NAMALWA (cell line): Measurements from ENCODE around the gene DUSP15.
"Not testable (repeated sequence)": the region's sequence is repeated elsewhere in the genome, so short reads cannot be mapped to it uniquely, and the experiment has no call there.

Source experiments
- DNase-seq: peaks from one replicate; pipeline ENCODE4 v3.0.0-alpha.2; 2015; ENCODE audit warnings: low spot score

Gene DUSP15

DNA sequence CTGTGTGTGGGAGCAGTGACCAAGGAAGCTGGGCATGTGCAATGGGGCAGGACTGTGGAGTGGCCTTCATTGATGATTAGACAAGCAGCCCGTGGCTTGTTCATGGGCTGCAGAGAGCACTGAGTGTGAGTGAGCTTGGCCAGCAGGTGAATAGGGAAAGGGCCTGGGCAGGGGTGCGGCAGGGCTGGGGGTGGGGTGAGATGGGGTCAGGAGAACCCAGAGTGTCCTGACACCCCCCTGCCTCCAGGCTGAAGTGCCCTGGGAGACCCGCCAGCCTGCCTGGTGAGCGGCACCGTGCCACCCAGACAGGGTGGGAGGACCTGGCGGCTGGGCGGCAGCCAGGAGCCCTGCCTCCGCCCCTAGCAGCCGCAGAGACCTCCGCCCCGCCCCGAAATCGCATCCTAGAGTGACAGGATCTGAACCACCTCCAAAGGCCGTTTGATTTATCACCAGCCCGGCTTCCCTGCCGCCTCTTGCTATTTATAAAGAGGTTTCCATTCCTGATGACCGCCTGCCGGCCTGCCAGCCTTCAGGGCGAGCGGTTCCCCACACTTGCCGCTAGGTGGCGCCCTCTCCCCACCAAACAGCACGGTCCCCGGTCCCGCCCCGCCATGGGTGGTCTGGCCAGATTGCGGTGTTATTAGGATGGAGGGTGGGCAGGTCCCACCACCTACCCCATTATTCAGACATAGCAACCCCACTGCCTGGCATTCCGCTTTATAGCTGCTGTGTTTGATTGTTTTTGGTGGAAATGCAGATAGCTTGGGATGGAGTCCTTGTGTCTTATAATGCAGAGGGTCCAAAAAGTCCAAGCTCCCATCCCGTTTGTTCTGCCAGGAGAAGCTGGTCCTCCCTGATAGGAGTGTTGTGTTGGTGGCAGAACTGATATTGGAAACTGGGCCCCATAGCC lies 47.7 kb downstream of the DUSP15 start:
- DNase-seq, result peak; percentile 73

DNA sequence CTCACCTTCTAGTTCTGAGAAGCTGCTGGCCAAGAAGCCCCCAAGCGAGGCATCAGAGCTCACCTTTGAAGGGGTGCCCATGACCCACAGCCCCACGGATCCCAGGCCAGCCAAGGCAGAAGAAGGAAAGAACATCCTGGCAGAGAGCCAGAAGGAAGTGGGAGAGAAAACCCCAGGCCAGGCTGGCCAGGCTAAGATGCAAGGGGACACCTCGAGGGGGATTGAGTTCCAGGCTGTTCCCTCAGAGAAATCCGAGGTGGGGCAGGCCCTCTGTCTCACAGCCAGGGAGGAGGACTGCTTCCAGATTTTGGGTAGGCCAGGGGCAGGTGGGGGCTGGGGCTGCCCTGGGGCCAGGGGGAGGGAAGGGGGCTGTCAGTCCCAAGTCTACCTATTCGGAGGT lies 48.9 kb downstream of the DUSP15 start:
- DNase-seq, result no peak

DNA sequence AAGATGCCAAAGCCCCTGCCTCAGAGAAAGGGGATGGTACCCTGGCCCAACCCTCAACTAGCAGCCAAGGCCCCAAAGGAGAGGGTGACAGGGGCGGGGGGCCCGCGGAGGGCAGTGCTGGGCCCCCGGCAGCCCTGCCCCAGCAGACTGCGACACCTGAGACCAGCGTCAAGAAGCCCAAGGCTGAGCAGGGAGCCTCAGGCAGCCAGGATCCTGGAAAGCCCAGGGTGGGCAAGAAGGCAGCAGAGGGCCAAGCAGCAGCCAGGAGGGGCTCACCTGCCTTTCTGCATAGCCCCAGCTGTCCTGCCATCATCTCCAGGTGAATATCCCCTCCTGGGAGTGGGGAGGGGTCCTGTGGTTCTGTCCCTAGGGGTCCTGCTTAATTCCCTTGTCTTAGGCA lies 50.1 kb downstream of the DUSP15 start:
- no peak for DNase-seq

DNA sequence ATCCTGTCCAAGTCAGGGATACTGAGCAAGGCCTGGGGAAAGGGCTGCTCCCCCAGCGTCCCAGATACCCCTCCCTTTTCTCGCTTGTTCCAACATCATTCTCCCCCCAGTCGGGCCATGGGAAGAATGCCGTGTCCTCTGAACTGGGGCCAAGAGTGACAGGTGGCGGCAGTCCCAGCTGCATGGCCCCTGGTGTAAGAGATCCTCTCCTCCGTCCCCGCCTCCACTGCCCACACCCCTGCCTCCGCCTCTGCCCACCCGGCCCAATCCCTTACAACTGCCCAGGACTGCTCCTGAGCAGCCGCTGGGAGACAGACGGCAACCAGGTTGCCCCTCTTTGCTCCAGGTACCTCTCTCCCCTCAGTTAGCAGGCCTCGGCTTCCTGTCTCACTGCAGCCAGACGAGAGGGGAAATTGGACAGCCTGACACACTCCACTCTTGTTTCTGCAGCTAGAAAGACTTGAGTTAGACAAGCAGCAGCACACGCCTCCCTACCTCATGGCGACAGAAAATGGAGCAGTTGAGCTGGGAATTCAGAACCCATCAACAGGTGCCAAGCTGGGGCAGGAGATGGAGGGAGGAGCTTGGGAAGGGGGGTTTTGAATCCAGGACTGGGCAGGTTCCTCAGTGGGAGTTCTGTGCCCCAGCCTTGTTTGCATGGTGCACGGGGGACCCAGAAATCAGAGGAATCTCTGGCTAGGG lies 51.1 kb downstream of the DUSP15 start, which contains the start of gene MYLK2:
Gene MYLK2, plus strand, starts transcription at position 274 of the 702 bp plus-strand sequence. Its CDS starts 225 bp downstream, at position 499.
- no peak for DNase-seq

DNA sequence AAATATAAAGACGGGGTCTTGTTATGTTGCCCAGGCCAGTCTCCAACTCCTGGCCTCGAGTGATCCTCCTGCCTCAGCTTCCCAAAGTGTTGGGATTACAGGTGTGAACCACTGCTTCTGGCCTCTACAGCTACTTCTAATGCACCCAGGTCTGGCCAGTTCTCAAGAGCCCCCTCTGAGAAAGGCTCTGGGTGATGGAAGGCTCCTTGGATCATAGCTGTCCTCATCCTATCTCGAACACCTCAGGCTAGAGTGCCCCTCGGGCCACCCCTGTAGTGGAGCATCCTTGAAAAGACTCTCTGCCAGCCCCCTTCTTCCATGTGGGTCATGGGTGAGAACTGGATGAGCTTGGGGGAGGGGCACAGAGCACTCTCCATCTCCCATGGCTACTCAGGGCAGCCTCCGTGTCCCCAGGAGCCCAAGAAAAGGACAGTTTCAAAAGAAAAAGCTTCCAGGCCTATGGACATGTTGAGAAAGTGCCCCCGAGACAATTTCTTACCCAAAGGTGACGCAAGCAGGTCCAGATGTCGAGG lies 51.9 kb downstream of the DUSP15 start:
- DNase-seq, result no peak

DNA sequence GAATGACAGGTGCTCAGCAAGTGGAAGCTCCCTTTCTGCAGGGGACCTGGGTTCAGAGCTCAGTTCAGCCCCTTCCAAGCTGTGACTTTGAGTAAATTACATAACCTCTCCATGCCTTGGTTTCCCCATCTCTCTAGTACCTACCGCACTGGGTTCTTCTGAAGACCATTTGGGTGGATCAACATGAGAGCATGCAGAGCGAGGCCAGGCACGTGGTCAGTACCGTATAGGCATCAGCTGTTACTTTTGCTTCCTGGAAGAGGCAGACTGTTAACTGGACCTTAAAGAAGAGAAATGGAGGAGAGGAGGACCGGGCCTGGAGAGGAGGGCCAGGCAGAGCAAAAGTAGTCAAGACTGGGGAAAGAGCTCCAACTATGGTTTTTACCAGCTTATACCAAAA lies 52.9 kb downstream of the DUSP15 start:
- DNase-seq, result no peak

DNA sequence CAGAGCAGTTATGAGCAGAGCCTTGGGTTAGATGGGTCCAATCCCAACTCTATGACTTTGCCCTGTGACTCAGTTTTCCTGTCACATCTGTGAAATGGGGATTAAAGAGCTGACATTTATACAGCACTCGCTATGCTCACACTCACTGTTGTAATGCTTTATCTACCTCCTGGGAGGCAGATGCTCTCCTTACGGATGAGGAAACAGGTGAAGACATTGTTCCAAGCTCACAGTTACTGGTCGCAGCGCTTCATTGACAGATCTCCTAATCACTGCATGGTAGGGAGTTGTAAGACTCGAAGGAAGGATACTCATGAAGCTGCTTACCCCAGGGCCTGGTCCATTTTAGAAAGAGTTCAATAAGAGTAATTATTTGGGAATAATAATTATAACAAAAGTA lies 54.1 kb downstream of the DUSP15 start:
- DNase-seq, result no peak

DNA sequence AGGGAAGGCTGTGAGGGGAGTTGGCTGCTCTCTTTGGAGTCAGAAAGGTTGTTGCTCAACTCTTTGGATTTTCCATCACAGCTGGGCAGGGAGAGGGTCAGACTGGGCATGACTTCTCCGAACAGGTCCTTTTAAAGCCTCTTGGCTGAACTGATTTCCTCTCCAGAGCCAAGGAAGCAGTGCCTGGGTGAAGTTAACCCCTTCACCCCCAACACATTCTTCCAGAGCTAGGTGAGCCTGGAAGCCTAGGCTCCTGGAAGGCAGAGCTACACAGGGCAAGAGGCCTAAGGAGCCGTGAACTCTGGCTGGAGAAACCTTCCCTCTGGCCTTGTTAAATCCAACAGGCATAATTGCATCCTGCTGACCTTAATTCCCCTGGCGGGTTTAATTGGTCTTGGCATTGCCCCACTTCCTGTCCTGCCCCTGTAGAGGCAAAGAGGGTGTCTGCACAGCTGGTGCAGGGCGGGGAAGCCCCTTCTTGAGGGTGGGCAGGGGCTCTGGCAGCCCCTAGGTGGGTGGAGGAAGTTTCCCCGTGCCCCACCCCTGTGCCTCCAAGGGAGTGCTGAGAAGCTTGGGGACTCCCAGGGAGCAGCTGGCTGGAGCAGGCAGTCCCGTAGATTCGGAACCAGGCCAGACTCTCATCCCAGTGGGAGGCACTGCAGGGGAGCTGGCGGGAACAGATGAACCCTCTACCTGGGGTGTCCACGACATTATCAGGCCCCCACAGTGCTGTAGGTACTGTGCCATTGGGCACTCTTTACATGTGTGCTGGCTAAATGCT lies 54.7 kb downstream of the DUSP15 start:
- no peak for DNase-seq

DNA sequence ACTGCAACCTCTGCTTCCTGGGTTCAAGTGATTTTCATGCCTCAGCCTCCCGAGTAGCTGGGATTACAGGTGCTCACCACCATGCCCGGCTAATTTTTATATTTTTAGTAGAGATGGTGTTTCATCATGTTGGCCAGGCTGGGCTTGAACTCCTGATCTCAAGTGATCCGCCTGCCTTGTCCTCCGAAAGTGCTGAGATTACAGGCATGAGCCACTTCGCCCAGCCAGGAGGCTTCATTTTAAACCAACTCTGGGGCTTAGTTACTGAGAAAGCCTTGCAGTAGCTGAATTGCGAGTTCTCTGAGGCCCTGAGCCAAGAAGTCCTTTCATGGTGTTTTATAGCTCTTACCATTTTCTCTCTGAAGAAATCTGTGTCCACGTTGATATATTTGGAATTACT lies 56.2 kb downstream of the DUSP15 start:
- not testable (repeated sequence) for DNase-seq

DNA sequence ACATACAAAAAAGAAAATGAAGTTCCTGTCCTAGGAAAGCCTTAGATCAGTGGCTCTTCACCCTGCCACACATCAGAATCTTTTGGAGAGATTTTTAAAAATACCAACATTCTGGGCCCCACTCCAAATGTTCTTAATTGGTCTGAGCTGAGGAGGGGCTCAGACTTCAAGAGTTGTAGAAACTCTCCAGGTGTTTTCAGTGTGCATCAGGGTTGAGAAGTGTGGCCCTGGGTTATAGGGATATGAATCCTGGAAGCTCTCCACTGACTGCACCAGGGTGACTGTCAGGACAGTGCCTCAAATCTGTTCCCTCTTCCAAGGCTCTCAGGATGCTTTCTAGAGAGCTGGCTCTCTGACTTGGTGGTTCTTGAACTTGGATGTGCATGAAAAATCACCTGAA lies 56.7 kb downstream of the DUSP15 start:
- DNase-seq, result no peak

DNA sequence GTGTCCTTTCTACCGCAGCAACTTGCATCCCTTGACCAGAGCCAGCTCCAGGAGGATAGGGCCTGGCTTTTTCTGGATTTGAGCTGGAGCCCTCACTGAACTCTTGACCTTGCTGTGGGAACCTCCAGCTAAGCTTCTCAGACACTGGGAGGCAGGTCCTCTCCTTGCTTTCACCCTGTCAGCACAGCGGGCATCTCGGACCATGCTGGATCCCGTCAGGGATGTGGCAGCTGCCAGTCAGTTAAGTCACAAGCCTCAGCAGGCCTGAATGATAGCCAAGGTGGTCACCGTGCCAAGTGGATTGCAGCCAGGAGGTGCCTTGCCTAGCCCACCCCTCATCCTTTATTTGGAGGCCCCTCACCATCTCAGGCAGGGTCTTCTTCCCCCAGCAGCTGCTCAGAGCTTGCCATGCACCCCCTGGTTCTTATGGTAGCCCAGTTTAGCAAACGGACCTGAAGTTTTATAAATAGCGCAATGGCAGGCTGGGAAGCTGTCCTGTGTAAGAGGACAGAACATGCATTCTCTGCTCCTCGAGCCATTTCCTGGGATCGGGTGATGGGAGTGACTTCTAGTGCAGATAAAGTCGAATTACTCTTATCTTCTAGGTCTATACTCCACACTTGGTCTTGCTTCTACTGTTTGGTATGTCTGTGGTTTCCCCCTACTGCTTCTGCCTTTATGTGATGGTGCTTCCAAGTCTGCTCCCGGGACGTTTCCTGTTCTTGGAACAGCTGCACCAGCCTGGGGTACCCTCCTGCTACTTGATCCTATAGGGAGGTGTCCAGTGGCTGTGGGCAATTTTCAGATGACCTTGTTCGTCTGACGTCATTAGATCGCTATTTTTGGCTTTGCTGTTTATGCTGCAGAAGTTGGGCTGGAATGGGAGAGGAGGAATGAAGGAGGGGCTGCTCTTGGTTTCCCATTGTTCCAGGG lies 58.3 kb downstream of the DUSP15 start:
- DNase-seq, result no peak

DNA sequence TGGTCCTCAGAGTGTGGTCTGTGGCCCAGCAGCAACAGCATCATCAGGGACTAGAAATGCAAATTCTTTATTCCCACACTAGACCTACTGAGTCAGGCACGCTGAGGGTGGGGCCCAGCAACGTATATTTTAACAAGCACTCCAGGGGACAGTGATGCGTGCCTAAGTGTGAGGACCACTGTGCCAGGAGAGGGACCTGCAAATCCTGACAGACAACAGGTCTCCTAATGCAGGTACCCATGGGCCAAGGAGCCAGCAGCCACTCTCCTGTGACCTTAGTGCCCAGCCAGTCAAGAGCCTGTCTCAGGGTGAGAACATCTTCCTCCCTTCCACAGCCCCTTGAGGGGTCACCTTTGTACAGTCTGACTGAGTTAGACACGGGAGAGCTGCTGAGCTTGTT lies 59.1 kb downstream of the DUSP15 start:
- no peak for DNase-seq
